Upper lobe of left lung (tissue), 4 donors: ENCODE data around the gene CRTC1.

Experiments
- CTCF ChIP-seq, 6 experiments: fragments of 450-650 bp in 4 of 6; fragments of 200-600 bp in 2 of 6; sonication (generic) in 2 of 6; IDR thresholded peaks; one replicate each; pipeline ENCODE4 v1.5.1; 2016 to 2019; ENCODE audit warnings: antibody characterized with exemption in 6 of 6
- EP300 ChIP-seq, 4 donors: sonication (generic); formaldehyde crosslinking; IDR thresholded peaks; one replicate each; pipeline ENCODE4 v1.5.1; 2017; ENCODE audit warnings: antibody characterized with exemption in 4 of 4, control low read depth in 2 of 4
- POLR2A ChIP-seq, 4 donors: fragments of 450-650 bp; IDR thresholded peaks; one replicate each; pipeline ENCODE4 v1.5.1; 2016 to 2017; ENCODE audit warnings: antibody characterized with exemption in 4 of 4, mild to moderate bottlenecking in 2 of 4
- POLR2AphosphoS5 ChIP-seq, 2 donors: sonication (generic); formaldehyde crosslinking; IDR thresholded peaks; one replicate each; pipeline ENCODE4 v1.5.1; 2017; ENCODE audit warnings: antibody characterized with exemption in 2 of 2

- no peak for TF ChIP-seq POLR2A (IDR thresholded peaks at IDR 0.05)
- TF ChIP-seq CTCF (IDR thresholded peaks at IDR 0.05): no peak
- TF ChIP-seq POLR2AphosphoS5 (IDR thresholded peaks at IDR 0.05): no peak
- TF ChIP-seq EP300 (IDR thresholded peaks at IDR 0.05): no peak
These were observed 115.2 kb downstream of the CRTC1 start for GRCh38 chr19:18798384-18799352.
